Liver (tissue), 3 donors: ENCODE measurements around the gene CD6.

ENCODE experiments used
- CTCF ChIP-seq: fragments of 150-350 bp; IDR thresholded peaks from 2 replicates; pipeline ENCODE4 v1.5.1; 2017; ENCODE audit warnings: improper control_type of control experiment, low read depth, low read length; ENCODE audit not compliant: missing input control
- RAD21 ChIP-seq, 2 donors: IDR thresholded peaks; 2 replicates each; pipeline ENCODE4 v1.6.1; 2016; ENCODE audit warnings: antibody characterized with exemption in 2 of 2, mild to moderate bottlenecking in 2 of 2
- TAF1 ChIP-seq: conservative IDR thresholded peaks from 2 replicates; pipeline ENCODE4 v1.6.1; 2016; ENCODE audit warnings: antibody characterized with exemption, mild to moderate bottlenecking
- donor health status: healthy.
- donor health status: healthy.

GRCh38 chr11:60948250-60948649 lies 23.2 kb upstream of the CD6 start:
- TF ChIP-seq CTCF (no peak), RAD21 (IDR thresholded peaks at IDR 0.05) (no peak), TAF1 (no peak)
